ENCODE results near the gene BLID.

The BLID gene

DNA sequence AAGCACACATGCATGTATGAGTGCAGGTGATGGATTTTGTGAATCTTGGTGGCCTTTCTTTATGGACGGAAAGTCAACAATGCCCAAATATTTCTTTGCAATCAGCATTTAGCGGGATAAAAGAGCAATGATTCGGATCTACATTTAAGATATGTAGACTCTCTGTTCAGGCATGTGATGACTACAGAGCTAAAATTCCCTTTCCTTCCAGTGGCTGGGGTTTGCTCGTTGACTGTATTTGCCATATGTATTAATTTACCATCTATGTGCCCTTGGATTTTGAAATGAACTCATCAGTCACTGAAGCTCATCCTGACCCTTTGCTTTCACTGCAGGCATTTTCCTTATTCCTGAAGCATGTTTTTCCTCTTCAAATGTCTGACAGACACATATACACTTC, 13.6 kb downstream of the BLID start:
- Histone ChIP-seq H3K27me3 (ENCODE audit: low read length) (no peaks in the 10 kb centered on the region), H3K9ac (ENCODE audit: low read length) (no peak overlapping the region), H3K4me2 (ENCODE audit: low read depth, low read length, poor library complexity, severe bottlenecking) (no peak overlapping the region), H3K36me3 (ENCODE audit: low read length) (no peaks in the 10 kb centered on the region), H3K27ac (ENCODE audit: low read depth, low read length) (no peak overlapping the region), H3F3A (ENCODE audit: insufficient read depth) (no peaks in the 10 kb centered on the region), H3K79me2 (ENCODE audit: insufficient read depth, low read length) (no peaks in the 10 kb centered on the region), H4K20me1 (ENCODE audit: low read depth, low read length) (no peaks in the 10 kb centered on the region), H3K9me3 (ENCODE audit: insufficient read depth, low read length) (no peaks in the 10 kb centered on the region), H3K4me3 (ENCODE audit: insufficient read depth, low read length, poor library complexity, severe bottlenecking) (no peak overlapping the region), H3K9me2 (replicated peaks; ENCODE audit: insufficient read depth, low read length) (no peaks in the 10 kb centered on the region), H2AFZ (ENCODE audit: low read depth, low read length, severe bottlenecking) (no peak overlapping the region)
- TF ChIP-seq EZH2phosphoT487 (conservative IDR thresholded peaks at IDR 0.05; ENCODE audit: low read length), result no peak
- TF ChIP-seq, protein P1, sequence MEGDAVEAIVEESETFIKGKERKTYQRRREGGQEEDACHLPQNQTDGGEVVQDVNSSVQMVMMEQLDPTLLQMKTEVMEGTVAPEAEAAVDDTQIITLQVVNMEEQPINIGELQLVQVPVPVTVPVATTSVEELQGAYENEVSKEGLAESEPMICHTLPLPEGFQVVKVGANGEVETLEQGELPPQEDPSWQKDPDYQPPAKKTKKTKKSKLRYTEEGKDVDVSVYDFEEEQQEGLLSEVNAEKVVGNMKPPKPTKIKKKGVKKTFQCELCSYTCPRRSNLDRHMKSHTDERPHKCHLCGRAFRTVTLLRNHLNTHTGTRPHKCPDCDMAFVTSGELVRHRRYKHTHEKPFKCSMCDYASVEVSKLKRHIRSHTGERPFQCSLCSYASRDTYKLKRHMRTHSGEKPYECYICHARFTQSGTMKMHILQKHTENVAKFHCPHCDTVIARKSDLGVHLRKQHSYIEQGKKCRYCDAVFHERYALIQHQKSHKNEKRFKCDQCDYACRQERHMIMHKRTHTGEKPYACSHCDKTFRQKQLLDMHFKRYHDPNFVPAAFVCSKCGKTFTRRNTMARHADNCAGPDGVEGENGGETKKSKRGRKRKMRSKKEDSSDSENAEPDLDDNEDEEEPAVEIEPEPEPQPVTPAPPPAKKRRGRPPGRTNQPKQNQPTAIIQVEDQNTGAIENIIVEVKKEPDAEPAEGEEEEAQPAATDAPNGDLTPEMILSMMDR (IDR thresholded peaks at IDR 0.05; ENCODE audit: insufficient read depth, low read length, poor library complexity, severe bottlenecking), result no peak

- no peak overlapping the region for H3K4me3 ChIP-seq (ENCODE audit: insufficient read depth, low read length, poor library complexity, severe bottlenecking)
- no peaks in the 10 kb centered on the region for H3F3A ChIP-seq (ENCODE audit: insufficient read depth)
- H3K79me2 ChIP-seq (ENCODE audit: insufficient read depth, low read length), result no peaks in the 10 kb centered on the region
- H3K9ac ChIP-seq (ENCODE audit: low read length), result no peak overlapping the region
- H3K27me3 ChIP-seq (ENCODE audit: low read length), result no peaks in the 10 kb centered on the region
- no peak overlapping the region for H3K4me2 ChIP-seq (ENCODE audit: low read depth, low read length, poor library complexity, severe bottlenecking)
- no peaks in the 10 kb centered on the region for H3K36me3 ChIP-seq (ENCODE audit: low read length)
- no peak overlapping the region for H2AFZ ChIP-seq (ENCODE audit: low read depth, low read length, severe bottlenecking)
- TF ChIP-seq, protein P1 (IDR thresholded peaks at IDR 0.05; ENCODE audit: insufficient read depth, low read length, poor library complexity, severe bottlenecking), result no peak
- no peak for TF ChIP-seq EZH2phosphoT487 (conservative IDR thresholded peaks at IDR 0.05; ENCODE audit: low read length)
- H3K27ac ChIP-seq (ENCODE audit: low read depth, low read length), result no peak overlapping the region
- no peaks in the 10 kb centered on the region for H4K20me1 ChIP-seq (ENCODE audit: low read depth, low read length)
- H3K9me3 ChIP-seq (ENCODE audit: insufficient read depth, low read length), result no peaks in the 10 kb centered on the region
- H3K9me2 ChIP-seq (replicated peaks; ENCODE audit: insufficient read depth, low read length), result no peaks in the 10 kb centered on the region
Observed at GRCh38 chr11:122101625-122102291, 14.3 kb downstream of the BLID start.

- Histone ChIP-seq H2AFZ (ENCODE audit: low read depth, low read length, severe bottlenecking) (no peak overlapping the region), H3K9me3 (ENCODE audit: insufficient read depth, low read length) (no peaks in the 10 kb centered on the region), H3K36me3 (ENCODE audit: low read length) (no peaks in the 10 kb centered on the region), H3K4me3 (ENCODE audit: insufficient read depth, low read length, poor library complexity, severe bottlenecking) (no peak overlapping the region), H3K9me2 (replicated peaks; ENCODE audit: insufficient read depth, low read length) (no peaks in the 10 kb centered on the region), H3F3A (ENCODE audit: insufficient read depth) (no peaks in the 10 kb centered on the region), H3K9ac (ENCODE audit: low read length) (no peak overlapping the region), H4K20me1 (ENCODE audit: low read depth, low read length) (no peaks in the 10 kb centered on the region), H3K4me2 (ENCODE audit: low read depth, low read length, poor library complexity, severe bottlenecking) (no peak overlapping the region), H3K79me2 (ENCODE audit: insufficient read depth, low read length) (no peaks in the 10 kb centered on the region), H3K27ac (ENCODE audit: low read depth, low read length) (no peak overlapping the region), H3K27me3 (ENCODE audit: low read length) (no peaks in the 10 kb centered on the region)
- no peak for TF ChIP-seq EZH2phosphoT487 (conservative IDR thresholded peaks at IDR 0.05; ENCODE audit: low read length)
- TF ChIP-seq, protein P1 (IDR thresholded peaks at IDR 0.05; ENCODE audit: insufficient read depth, low read length, poor library complexity, severe bottlenecking), result no peak
Observed at GRCh38 chr11:122100756-122101080, 15.3 kb downstream of the BLID start.
